NCI-H345 treated with DMSO at 0.1 percent for 48 hours (cell line): ENCODE results near the gene CRB2.

Experiments
- DNase-seq: peaks from one replicate; lab custom pipeline; 2025; ENCODE audit not compliant: unreplicated experiment; lab: John Stamatoyannopoulos, UW

The CRB2 gene

DNA sequence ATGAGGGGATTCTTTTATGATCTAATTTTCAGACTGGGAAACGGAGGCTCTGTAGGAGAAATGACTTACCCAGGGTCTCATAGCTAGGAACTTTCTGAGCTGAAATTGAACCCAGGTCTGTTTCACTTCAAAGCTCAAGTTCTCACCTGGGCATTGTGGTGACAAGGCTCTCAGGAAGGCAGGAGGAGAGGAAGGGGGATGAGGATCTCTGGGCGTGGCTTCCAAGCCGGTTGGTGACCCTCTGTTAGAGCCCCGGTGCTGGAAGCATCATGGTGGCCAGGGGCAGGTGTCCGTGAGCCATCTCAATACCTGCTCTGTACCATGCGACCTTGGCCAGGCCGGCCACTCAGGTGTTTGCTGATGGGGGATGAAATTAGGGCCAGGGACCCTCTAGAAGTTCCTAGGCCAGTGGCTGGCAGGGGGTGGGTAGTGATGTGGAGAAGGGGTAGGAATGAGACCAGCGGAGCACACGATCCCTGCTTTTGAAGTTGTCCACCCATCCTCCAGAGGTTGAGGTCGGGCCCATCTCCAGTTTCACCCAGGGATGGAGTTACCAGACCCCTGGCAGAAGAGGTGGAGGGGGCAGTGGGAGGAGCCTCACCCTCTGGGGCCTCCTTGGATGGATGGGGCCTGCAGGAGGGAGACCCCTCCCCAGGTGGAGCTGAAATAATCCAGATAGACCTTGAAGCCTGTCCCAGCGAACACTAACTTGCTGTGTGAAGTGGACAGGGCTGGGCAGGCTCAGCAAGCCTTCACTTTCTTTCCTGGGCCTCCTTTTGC is 5.9 kb downstream of the CRB2 start:
- no peak for DNase-seq

DNA sequence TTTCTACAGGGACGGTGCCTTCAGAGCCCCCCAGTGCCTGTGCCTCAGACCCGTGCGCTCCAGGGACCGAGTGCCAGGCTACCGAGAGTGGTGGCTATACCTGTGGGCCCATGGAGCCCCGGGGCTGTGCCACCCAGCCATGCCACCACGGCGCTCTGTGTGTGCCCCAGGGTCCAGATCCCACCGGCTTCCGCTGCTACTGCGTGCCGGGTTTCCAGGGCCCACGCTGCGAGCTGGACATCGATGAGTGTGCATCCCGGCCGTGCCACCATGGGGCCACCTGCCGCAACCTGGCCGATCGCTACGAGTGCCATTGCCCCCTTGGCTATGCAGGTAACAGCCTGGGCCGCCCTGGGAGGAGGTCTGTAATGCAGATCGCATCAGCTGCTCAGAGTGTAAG is 6.9 kb downstream of the CRB2 start:
- no peak for DNase-seq

DNA sequence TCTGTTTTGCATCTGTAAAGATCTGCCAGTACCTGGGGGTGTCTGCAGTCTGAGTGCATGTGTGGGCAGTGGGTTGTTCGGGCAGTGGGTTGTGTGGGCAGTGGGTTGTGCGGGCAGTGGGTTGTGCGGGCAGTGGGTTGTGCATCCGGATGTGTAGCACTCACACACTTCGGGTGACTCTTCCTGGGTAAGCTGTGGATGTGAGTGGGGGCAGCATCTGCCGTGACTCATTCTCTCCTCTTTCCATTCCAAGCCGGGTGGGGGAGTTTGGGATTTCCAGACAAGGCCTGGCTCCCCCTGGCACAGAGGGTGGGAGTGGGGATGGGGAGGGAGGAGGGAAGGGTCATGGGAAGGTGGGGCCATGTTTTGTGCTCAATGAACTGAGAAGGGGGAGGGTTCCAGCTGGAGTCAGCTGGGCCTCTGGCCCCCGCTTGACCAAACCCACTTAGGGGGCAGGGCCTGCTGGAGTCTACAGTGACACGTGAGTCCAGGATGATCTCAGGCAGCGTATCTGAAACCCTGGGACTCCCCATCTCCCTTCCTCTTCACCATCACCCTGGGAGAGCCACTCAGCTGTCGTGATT is 8.3 kb downstream of the CRB2 start:
- DNase-seq, result no peak

DNA sequence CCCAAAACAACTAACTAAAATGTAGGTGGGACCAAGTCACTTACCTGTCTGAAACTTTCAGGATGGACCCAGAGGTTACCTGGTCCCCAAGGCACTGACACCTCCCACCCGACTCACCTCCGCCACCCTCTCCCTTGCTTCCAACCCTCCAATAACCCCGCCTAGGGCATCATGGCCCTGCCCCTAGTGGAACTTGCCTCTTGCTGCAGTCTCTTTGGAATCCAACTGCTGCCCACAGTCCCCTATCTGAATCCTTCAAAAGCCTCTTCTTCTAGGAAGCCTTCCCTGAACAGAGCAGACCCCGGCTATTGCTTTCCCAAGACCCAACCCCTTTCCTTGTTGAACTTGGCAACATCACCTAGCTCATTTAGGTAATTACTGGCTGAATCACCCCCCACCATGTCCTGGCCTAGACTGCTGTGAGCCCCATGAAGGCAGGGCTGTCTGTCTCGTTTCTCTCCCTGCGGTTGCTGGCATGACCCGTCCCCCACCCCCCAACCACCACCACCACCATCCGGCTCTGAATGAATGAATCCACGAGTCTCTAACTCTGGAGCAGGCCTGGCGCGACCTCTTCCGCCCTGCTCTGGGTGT is 9.4 kb downstream of the CRB2 start:
- DNase-seq, result no peak

DNA sequence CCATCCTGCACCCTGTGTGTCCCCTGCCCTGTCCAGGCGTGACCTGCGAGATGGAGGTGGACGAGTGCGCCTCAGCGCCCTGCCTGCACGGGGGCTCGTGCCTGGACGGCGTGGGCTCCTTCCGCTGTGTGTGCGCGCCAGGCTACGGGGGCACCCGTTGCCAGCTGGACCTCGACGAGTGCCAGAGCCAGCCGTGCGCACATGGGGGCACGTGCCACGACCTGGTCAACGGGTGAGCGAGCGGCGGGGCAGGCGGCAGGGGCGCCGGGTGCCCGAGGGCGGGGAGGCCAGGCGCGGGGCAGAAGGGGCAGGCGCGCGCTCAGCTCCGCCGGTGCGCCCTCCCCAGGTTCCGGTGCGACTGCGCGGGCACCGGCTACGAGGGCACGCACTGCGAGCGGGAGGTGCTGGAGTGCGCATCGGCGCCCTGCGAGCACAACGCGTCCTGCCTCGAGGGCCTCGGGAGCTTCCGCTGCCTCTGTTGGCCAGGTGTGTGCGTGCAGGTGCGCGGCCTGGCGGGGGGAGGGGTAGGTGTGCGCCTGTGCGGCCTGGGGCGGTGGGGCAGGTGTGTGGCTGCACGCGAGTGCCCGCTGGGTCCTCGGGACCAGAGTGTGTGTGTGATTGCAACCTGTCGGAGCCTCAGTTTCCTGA is 10.0 kb downstream of the CRB2 start:
- no peak for DNase-seq

DNA sequence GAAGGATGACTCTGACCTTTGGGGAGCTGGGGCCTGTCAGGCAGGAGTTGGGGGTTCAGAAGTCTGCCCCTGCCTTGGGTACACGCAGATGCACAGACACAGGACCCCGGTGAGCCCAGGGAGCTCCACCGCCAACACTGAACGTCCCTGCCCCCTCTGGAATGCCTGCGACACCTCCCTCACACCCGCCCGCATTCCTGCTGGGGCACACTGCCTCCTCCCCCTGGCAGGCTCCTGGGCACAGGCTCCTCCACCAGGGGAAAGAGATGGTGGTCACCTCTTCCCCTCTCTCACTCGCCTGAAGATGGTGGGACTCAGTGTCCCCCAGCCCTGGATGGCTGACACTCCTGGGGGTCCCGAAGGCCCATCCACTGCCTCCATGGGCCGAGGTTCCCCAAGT is 12.0 kb downstream of the CRB2 start:
- no peak for DNase-seq

DNA sequence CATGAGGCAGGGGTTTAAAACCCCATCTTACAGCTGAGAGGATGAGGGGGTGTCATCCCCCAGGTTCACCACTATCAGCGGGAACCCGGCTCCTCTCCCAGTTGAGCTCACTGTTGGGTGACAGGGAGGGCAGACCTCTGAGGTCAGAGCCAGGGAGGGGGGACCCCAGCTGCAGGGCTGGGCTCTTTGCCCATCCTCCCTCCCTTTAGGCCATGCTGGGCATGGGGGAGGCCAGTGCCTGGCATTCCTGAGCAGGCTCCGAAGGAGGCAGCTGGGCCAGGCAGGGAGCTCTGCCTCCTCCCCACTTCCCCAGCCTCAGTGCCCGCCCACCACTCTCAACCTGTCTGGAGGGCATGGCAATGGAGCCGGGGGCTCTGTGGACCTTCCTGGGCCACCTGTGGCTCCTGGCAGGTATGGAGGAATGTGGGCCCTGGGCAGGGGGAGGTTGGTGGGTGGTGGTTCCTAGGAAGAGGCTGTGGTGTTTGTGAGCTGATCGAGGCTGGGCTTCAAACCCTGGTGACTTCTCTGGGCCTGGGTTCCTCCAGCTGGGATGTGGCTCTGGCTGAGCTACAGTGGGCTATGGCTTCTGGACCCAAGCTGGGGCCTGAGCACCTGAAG is 12.6 kb downstream of the CRB2 start:
- no peak for DNase-seq

DNA sequence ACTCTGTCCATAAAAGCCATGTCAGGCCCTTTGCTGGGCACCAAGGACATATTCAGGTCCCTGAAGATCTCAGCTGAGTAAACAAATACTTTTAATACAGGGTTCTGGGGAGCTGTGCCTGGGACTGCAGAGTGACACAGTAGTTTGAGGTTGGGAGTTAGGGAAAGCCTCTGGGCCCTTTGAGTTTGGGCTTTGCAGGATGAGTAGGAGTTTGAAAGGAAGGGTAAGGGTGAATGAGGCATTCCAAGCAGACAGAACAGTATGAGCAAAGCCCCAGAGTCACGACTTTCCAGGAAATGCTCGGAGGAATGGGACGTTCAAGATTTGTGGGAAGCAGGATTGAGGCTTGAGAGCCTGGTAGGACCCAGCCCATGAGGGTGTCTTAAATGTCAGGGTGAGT is 13.3 kb downstream of the CRB2 start:
- no peak for DNase-seq

DNA sequence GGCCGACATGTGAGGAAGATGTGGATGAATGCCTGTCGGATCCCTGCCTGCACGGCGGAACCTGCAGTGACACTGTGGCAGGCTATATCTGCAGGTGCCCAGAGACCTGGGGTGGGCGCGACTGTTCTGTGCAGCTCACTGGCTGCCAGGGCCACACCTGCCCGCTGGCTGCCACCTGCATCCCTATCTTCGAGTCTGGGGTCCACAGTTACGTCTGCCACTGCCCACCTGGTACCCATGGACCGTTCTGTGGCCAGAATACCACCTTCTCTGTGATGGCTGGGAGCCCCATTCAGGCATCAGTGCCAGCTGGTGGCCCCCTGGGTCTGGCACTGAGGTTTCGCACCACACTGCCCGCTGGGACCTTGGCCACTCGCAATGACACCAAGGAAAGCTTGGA is 14.1 kb downstream of the CRB2 start:
- no peak for DNase-seq

DNA sequence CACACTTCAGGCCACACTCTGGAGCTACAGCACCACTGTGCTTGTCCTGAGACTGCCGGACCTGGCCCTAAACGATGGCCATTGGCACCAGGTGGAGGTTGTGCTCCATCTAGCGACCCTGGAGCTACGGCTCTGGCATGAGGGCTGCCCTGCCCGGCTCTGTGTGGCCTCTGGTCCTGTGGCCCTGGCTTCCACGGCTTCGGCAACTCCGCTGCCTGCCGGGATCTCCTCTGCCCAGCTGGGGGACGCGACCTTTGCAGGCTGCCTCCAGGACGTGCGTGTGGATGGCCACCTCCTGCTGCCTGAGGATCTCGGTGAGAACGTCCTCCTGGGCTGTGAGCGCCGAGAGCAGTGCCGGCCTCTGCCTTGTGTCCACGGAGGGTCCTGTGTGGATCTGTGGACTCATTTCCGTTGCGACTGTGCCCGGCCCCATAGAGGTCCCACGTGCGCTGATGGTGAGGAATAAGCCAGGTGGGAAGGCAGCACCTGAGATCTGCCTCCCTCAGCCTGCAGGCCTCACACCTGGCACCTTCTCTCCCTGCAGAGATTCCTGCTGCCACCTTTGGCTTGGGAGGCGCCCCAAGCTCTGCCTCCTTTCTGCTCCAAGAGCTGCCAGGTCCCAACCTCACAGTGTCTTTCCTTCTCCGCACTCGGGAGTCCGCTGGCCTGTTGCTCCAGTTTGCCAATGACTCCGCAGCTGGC is 14.7 kb downstream of the CRB2 start:
- no peak for DNase-seq

DNA sequence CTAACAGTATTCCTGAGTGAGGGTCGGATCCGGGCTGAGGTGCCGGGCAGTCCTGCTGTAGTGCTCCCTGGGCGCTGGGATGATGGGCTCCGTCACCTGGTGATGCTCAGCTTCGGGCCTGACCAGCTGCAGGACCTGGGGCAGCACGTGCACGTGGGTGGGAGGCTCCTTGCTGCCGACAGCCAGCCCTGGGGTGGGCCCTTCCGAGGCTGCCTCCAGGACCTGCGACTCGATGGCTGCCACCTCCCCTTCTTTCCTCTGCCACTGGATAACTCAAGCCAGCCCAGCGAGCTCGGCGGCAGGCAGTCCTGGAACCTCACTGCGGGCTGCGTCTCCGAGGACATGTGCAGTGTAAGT is 15.2 kb downstream of the CRB2 start:
- no peak for DNase-seq

DNA sequence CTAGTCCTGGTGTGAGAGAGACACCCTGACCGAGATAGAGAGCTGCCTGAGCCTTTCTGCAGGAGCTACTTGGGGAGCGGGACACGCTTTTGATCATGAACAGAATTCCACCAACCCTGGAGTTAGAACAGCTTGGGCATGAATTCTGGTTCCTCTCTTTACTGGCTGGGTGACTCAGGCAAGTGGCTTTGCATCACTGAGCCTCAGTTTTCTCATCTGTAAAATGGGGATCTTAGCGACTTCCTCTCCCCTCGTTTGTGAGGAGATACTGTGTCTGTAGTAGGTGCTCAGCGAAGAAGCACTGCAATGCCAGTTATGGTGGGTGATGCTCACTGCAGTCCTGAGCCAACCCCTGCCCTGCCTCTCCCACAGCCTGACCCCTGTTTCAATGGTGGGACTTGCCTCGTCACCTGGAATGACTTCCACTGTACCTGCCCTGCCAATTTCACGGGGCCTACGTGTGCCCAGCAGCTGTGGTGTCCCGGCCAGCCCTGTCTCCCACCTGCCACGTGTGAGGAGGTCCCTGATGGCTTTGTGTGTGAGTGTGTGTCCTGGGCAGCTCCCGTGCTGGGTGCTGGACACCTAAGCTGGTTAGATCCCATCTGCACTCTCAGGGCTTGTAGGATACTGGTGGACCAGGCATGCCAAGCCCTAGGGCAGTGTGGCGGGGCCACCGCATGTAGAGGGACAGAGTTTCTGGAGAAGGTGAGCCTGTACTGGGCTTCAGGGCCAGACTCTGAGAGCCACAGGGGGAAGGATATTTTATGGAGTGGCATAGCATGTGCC is 16.0 kb downstream of the CRB2 start:
- no peak for DNase-seq

DNA sequence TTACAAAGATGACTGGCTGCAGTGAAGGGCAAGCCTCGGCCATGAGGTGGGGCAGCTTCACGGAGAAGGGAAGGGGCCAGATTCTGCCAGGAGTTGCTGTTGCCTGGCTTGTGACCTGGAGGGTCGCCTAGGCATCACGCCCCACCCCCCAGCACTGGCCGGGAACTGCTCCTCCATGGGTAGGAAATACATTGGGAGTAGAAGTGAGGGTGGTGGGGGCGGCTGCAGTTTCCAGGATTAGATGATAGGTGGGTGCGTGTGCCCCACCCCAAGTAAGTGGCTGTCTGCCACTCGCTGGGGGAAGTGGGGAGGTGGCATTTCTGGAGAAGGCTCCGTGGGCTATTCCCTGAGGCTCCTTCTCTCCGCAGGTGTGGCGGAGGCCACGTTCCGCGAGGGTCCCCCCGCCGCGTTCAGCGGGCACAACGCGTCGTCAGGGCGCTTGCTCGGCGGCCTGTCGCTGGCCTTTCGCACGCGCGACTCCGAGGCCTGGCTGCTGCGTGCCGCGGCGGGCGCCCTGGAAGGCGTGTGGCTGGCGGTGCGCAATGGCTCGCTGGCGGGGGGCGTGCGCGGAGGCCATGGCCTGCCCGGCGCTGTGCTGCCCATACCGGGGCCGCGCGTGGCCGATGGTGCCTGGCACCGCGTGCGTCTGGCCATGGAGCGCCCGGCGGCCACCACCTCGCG is 16.9 kb downstream of the CRB2 start:
- no peak for DNase-seq

DNA sequence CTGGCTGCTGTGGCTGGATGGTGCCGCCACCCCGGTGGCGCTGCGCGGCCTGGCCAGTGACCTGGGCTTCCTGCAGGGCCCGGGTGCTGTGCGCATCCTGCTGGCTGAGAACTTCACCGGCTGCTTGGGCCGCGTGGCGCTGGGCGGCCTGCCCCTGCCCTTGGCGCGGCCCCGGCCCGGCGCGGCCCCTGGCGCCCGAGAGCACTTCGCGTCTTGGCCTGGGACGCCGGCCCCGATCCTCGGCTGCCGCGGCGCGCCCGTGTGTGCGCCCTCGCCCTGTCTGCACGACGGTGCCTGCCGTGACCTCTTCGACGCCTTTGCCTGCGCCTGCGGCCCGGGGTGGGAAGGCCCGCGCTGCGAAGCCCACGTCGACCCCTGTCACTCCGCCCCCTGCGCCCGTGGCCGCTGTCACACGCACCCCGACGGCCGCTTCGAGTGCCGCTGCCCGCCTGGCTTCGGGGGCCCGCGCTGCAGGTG is 17.5 kb downstream of the CRB2 start:
- DNase-seq, result no peak

DNA sequence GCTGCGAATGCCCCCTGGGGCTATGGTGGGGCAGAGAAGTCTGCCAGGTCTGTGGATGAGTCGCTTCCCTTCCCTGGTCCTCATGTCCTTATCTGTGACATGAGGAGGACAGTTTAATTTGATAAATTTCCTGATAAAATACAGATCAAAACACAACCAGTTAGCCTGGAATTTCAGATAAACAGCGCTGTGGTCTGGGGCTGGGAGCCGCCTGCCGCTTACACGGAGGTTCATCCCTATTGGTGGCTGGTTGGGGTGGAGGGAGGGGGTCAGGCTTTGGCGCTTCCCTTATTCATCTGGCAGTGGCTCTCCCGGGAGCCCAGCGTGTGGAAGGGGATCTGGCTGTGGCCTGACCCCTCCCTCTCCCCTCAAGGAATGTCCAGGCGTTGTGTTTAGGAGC is 17.9 kb downstream of the CRB2 start:
- DNase-seq, result no peak

DNA sequence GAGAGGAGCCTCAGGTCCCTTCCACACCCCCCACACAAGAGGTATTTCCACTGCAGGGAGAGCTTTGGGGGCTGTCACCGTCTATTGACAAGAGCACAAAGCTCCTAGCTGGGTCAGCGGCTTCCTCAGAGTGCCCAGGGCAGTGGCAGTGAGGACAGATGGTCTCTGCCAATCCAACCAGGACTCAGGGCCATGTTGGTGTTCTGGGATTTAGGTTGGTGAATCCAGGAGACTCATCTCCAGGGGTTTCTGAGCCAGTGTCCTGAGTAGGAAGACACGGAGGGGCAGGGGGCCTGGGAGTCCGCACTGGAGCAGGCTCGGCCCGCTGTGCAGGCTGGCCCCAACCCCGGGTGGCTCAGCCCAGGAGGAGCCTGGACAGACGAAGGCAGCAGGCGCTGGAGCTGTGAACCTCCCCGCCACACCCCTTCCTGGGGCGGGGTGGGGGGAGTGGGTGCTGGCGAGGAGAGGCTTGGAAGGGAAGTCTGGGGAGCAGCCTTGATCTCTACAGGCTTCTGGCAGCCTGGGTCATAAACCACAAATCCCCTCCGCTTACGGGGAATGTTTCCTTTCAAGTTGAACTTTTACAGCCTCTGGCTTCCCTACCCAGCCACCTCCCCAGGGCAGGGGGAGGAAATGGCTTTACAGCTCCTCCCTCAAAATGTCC is 19.6 kb downstream of the CRB2 start:
- no peak for DNase-seq

DNA sequence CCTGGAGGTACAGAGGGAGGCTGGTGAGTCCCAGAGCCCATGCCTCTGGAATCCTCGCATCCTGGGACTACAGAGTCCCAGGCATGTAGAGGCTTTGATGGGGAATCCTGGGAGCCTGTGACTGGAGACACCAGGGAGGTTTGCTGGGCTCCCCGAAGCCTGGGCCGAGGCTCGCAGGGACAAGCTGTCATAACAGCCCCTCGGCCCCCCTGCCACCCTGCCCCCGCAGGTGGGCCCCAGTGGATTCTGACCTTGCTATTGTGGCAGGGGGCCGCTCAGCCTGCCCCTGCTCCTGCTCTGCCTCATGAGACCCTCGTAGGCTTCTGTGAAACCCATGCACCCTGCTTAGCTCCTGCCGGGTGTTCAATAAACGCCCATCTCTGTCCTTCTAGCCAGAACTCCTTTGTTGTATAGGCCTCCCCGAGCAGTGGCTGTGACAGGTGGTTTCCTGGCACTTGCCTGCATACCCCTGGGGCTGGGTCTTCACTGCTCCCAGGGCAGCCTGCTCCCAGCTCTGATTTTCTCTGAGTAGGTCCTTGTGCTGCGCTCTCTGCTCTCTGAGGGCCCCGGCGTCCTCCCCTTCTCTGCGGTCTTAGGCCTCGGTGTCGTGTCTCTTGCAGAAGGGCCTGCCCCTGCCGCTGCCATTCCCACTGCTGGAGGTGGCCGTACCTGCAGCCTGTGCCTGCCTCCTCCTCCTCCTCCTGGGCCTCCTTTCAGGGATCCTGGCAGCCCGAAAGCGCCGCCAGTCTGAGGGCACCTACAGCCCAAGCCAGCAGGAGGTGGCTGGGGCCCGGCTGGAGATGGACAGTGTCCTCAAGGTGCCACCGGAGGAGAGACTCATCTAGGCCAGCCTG is 20.4 kb downstream of the CRB2 start:
- peak; percentile 63 for DNase-seq
